Mesendoderm (in vitro differentiated cells): ENCODE results near the gene PLPPR4.

Source experiments
- DNase-seq: peaks from one replicate; pipeline ENCODE4 v3.0.0; 2013
- H2AK5ac ChIP-seq: 2 replicates; pipeline ENCODE4 v1.6.1; 2013; ENCODE audit warnings: low read length, inconsistent platforms
- H2BK120ac ChIP-seq: 2 replicates; pipeline ENCODE4 v1.6.1; 2013; ENCODE audit warnings: low read depth, mild to moderate bottlenecking, low read length, moderate library complexity, mixed read lengths
- H2BK15ac ChIP-seq: replicated peaks from 2 replicates; pipeline ENCODE4 v1.6.1; 2013; ENCODE audit warnings: low read depth, mild to moderate bottlenecking, moderate library complexity
- H2BK5ac ChIP-seq: 2 replicates; pipeline ENCODE4 v1.6.1; 2013; ENCODE audit warnings: low read length, inconsistent platforms
- H3K18ac ChIP-seq: 2 replicates; pipeline ENCODE4 v1.6.1; 2013; ENCODE audit warnings: mild to moderate bottlenecking, low read length, mixed read lengths
- H3K23ac ChIP-seq: one replicate; pipeline ENCODE4 v1.6.1; 2013; ENCODE audit warnings: low read length
- H3K27ac ChIP-seq: 2 replicates; pipeline ENCODE4 v1.5.1; 2013; ENCODE audit warnings: low read depth, mild to moderate bottlenecking, inconsistent platforms, low read length, moderate library complexity
- H3K27me3 ChIP-seq: 2 replicates; pipeline ENCODE4 v1.6.1; 2013; ENCODE audit warnings: low read length, control low read depth, mild to moderate bottlenecking, inconsistent platforms; ENCODE audit not compliant: insufficient read depth, poor library complexity
- H3K36me3 ChIP-seq: 2 replicates; pipeline ENCODE4 v1.6.1; 2013; ENCODE audit warnings: low read length, inconsistent platforms; ENCODE audit not compliant: control insufficient read depth, insufficient read depth
- H3K4ac ChIP-seq: one replicate; pipeline ENCODE4 v1.6.1; 2013; ENCODE audit warnings: low read depth, mild to moderate bottlenecking, low read length, moderate library complexity
- H3K4me1 ChIP-seq: 2 replicates; pipeline ENCODE4 v1.6.1; 2013; ENCODE audit warnings: low read depth, low read length, inconsistent platforms; ENCODE audit not compliant: control insufficient read depth
- H3K4me2 ChIP-seq: 2 replicates; pipeline ENCODE4 v1.6.1; 2013; ENCODE audit warnings: low read length
- H3K4me3 ChIP-seq: 2 replicates; pipeline ENCODE4 v1.5.1; 2013; ENCODE audit warnings: mild to moderate bottlenecking, low read length
- H3K56ac ChIP-seq: one replicate; pipeline ENCODE4 v1.6.1; 2013; ENCODE audit warnings: low read length
- H3K79me1 ChIP-seq: 2 replicates; pipeline ENCODE4 v1.6.1; 2013; ENCODE audit warnings: low read length, inconsistent platforms
- H3K79me2 ChIP-seq: 2 replicates; pipeline ENCODE4 v1.6.1; 2013; ENCODE audit warnings: mild to moderate bottlenecking, low read length; ENCODE audit not compliant: control insufficient read depth, insufficient read depth
- H3K9ac ChIP-seq: 2 replicates; pipeline ENCODE4 v1.6.1; 2013; ENCODE audit warnings: low read length, inconsistent platforms
- H4K5ac ChIP-seq: one replicate; pipeline ENCODE4 v1.6.1; 2013; ENCODE audit warnings: low read length
- H4K8ac ChIP-seq: one replicate; pipeline ENCODE4 v1.6.1; 2013; ENCODE audit warnings: low read depth, mild to moderate bottlenecking, control low read depth, low read length, moderate library complexity
- WGBS: extraction: QIAGEN DNeasy Blood & Tissue Kit; methylation state at CpG from one replicate; pipeline ENCODE4 v1.1.7; 2013; ENCODE audit warnings: low lambda C conversion rate, missing lambda C conversion rate; ENCODE audit not compliant: insufficient coverage; ENCODE audit errors: extremely low coverage; 5-methylcytosine and 5-hydroxymethylcytosine counted together

PLPPR4 gene

DNA sequence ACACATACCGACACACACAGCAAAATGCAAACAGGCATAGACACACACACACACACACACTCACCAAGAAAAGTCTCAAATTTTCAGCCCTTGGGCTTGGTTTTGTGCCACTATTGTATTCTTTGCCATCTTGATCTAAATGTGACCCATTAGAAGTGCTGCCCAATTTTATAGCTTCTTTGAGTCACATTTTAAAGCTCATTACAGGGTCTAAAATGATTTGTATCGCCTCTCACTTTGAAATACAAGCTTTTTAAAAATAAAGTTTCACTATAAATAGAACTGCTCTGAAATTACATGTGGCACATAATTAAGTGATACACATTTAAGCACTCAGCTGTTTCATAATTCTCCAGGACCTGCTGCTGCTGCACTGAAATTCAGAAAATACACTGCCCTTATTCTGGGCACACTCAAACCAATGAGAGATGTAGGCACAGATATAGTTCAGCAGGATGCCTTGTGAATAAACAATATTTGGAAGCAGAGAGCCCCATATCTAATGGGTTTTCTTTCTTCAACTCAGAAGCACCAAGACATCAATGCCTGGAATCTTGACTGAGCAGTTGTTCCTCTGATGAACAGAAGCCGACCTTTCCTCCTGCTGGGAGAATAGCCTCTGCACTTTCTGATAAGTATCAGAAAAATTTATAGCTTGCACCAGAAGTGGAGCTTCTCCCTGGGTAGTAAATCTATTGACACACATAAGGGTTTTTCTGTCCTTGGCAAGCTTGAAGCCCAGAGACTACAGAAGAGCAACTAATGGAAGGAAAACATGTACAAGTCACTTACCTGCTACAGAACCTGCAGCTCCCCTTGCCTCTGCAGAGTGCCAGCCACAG is 37.0 kb upstream of the PLPPR4 start:
- H3K18ac ChIP-seq, result no peak overlapping the region
- H2BK120ac ChIP-seq, result no peak overlapping the region
- no peaks in the 10 kb centered on the region for H3K4me1 ChIP-seq
- H3K79me2 ChIP-seq, result no peaks in the 10 kb centered on the region
- no CpG with 5 or more reads among the region's 3 CpGs for WGBS
- no peak overlapping the region for H3K4me3 ChIP-seq
- H3K36me3 ChIP-seq, result no peaks in the 10 kb centered on the region
- H2BK15ac ChIP-seq, result no peak overlapping the region
- no peak overlapping the region for H3K4me2 ChIP-seq
- H2AK5ac ChIP-seq, result no peak overlapping the region
- H2BK5ac ChIP-seq, result no peak overlapping the region
- H3K27ac ChIP-seq, result no peak overlapping the region
- no peak for DNase-seq
- no peak overlapping the region for H4K8ac ChIP-seq
- H4K5ac ChIP-seq, result no peak overlapping the region
- peaks cover 1% of the 10 kb centered on the region for H3K27me3 ChIP-seq
- no peak overlapping the region for H3K23ac ChIP-seq
- H3K56ac ChIP-seq, result no peak overlapping the region
- H3K79me1 ChIP-seq, result no peaks in the 10 kb centered on the region
- no peak overlapping the region for H3K9ac ChIP-seq
- H3K4ac ChIP-seq, result no peak overlapping the region

DNA sequence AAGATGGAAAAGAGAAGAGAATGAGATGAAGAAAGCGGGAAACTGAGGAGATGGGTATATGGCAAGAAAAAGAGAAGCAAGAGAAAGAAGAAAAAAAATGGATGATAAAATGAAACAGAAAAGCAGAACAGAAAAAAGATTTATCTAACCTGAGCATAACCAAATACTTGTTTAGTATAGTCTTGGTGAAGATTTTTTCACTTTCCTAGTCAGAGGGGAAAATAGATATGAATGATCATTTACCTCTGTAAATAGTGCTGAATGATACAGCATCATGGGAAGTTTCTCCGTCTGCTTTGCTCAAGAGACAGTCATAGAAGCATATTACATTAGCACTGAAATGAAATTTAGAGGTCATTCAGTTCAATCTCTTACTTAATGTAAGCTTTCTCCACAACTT is 36.1 kb upstream of the PLPPR4 start:
- Histone ChIP-seq H2BK5ac (no peak overlapping the region), H4K8ac (no peak overlapping the region), H2BK15ac (no peak overlapping the region), H3K4ac (no peak overlapping the region), H3K27ac (no peak overlapping the region), H3K56ac (no peak overlapping the region), H3K79me1 (no peaks in the 10 kb centered on the region), H3K18ac (no peak overlapping the region), H3K9ac (no peak overlapping the region), H3K4me3 (no peak overlapping the region), H4K5ac (no peak overlapping the region), H3K27me3 (peaks cover 1% of the 10 kb centered on the region), H3K79me2 (no peaks in the 10 kb centered on the region), H3K4me2 (no peak overlapping the region), H3K23ac (no peak overlapping the region), H2BK120ac (no peak overlapping the region), H3K4me1 (no peaks in the 10 kb centered on the region), H3K36me3 (no peaks in the 10 kb centered on the region), H2AK5ac (no peak overlapping the region)
- DNase-seq, result no peak
- WGBS, result no CpG with 5 or more reads among the region's 2 CpGs

DNA sequence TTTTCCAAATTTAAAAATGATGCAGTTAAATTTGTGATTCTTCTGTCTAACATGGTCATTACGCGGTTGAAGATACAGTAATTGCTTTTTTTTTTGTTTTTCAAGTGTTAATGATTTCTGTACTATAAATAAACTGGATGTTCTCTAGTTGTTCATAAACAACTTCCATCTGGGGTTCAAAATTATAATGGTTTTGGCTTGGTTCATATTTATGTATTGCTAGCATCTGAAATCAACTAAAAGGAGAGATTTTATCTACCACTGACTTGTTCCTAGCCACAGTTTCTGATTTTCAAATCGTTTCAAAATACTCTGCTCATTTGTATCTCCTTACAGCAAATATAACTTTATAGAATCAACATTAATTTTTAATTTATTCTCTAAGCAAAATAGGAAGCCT is 35.2 kb upstream of the PLPPR4 start:
- no peak overlapping the region for H3K9ac ChIP-seq
- H2BK15ac ChIP-seq, result no peak overlapping the region
- WGBS, result no CpG with 5 or more reads among the region's 3 CpGs
- no peak overlapping the region for H3K23ac ChIP-seq
- no peak overlapping the region for H4K8ac ChIP-seq
- H3K27ac ChIP-seq, result no peak overlapping the region
- H3K4me2 ChIP-seq, result no peak overlapping the region
- H3K36me3 ChIP-seq, result no peaks in the 10 kb centered on the region
- no peak overlapping the region for H2AK5ac ChIP-seq
- H3K4ac ChIP-seq, result no peak overlapping the region
- no peak overlapping the region for H2BK5ac ChIP-seq
- H3K27me3 ChIP-seq, result peaks cover 1% of the 10 kb centered on the region
- no peak overlapping the region for H3K4me3 ChIP-seq
- no peak overlapping the region for H2BK120ac ChIP-seq
- no peaks in the 10 kb centered on the region for H3K4me1 ChIP-seq
- no peak overlapping the region for H3K18ac ChIP-seq
- H4K5ac ChIP-seq, result no peak overlapping the region
- no peaks in the 10 kb centered on the region for H3K79me1 ChIP-seq
- DNase-seq, result no peak
- no peaks in the 10 kb centered on the region for H3K79me2 ChIP-seq
- no peak overlapping the region for H3K56ac ChIP-seq

DNA sequence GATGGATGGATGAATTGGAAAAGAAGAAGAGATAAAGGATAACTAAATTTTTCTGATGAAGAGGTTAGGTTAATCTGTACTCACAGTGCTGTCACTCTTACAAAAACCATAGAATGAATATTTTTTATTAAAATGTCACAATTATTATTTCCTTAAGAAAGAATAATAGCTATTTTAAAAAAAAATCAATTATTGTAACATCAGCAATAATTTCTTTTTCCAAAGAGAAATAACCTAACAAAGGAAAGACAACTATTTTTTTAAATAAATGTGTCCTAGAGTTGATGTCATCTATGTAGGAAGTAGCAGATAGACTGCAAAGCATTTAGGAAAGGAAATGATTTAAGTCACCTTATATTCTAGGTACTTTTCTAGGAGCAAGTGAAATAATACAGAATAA is 33.6 kb upstream of the PLPPR4 start:
- Histone ChIP-seq H2AK5ac (no peak overlapping the region), H3K36me3 (no peaks in the 10 kb centered on the region), H3K4me3 (no peak overlapping the region), H3K27me3 (peaks cover 1% of the 10 kb centered on the region), H3K56ac (no peak overlapping the region), H3K4ac (no peak overlapping the region), H3K79me2 (no peaks in the 10 kb centered on the region), H3K9ac (no peak overlapping the region), H3K4me1 (no peaks in the 10 kb centered on the region), H3K23ac (no peak overlapping the region), H3K18ac (no peak overlapping the region), H3K4me2 (no peak overlapping the region), H2BK15ac (no peak overlapping the region), H2BK120ac (no peak overlapping the region), H4K8ac (no peak overlapping the region), H4K5ac (no peak overlapping the region), H3K27ac (no peak overlapping the region), H2BK5ac (no peak overlapping the region), H3K79me1 (no peaks in the 10 kb centered on the region)
- DNase-seq, result no peak

DNA sequence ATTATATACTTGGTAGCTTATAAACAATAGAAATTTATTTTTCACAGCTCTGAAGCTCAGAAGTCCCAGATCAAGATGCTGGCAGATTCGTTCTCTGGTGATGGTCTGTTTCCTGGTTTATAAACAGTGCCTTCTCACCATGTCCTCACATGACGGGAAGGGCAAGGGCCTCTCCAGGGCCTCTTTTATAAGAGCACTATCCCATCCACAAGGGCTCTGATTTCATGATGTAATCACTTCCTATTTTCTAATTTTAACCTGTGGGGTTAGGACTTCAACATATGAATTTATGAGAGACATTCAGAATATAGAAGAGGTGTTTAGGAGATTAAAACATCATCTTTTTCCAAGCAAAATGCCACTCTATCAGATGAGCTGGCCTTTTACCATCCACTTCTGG is 32.1 kb upstream of the PLPPR4 start:
- Histone ChIP-seq H4K8ac (no peak overlapping the region), H2BK5ac (no peak overlapping the region), H3K79me1 (no peaks in the 10 kb centered on the region), H2BK120ac (no peak overlapping the region), H3K79me2 (no peaks in the 10 kb centered on the region), H3K36me3 (no peaks in the 10 kb centered on the region), H2AK5ac (no peak overlapping the region), H2BK15ac (no peak overlapping the region), H3K4ac (no peak overlapping the region), H3K4me2 (no peak overlapping the region), H3K27ac (no peak overlapping the region), H3K4me1 (no peaks in the 10 kb centered on the region), H3K9ac (no peak overlapping the region), H3K4me3 (no peak overlapping the region), H3K23ac (no peak overlapping the region), H3K56ac (no peak overlapping the region), H3K18ac (no peak overlapping the region), H4K5ac (no peak overlapping the region), H3K27me3 (no peaks in the 10 kb centered on the region)
- WGBS, result no CpG with 5 or more reads among the region's 2 CpGs
- no peak for DNase-seq

DNA sequence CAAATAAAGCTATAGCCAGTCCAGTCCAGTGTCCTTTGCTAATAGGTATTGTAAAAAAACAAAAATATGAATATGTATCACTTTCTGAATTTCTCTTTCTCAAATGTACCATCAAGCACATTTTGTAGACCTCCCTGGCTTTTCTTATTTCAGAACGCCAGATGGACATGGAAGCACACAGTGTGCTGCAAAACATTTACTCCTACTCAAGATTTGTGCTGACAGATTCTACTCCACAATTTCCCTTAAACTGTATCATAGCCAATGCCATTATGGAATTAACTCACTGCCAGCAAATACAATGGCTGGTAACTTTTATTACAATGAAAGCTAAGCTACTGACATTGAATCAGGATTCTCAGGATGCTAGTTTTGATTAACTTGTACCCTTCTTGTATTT is 30.8 kb upstream of the PLPPR4 start:
- H3K27ac ChIP-seq, result no peak overlapping the region
- no peak overlapping the region for H3K23ac ChIP-seq
- H2BK15ac ChIP-seq, result no peak overlapping the region
- no peak overlapping the region for H3K4me3 ChIP-seq
- H4K8ac ChIP-seq, result no peak overlapping the region
- H3K79me2 ChIP-seq, result no peaks in the 10 kb centered on the region
- no peak overlapping the region for H2AK5ac ChIP-seq
- H3K36me3 ChIP-seq, result no peaks in the 10 kb centered on the region
- WGBS, result no CpG with 5 or more reads among the region's 1 CpG
- H3K56ac ChIP-seq, result no peak overlapping the region
- DNase-seq, result no peak
- no peaks in the 10 kb centered on the region for H3K79me1 ChIP-seq
- no peak overlapping the region for H3K18ac ChIP-seq
- no peak overlapping the region for H3K9ac ChIP-seq
- H3K4me1 ChIP-seq, result no peaks in the 10 kb centered on the region
- no peak overlapping the region for H3K4ac ChIP-seq
- H2BK5ac ChIP-seq, result no peak overlapping the region
- H3K4me2 ChIP-seq, result no peak overlapping the region
- H4K5ac ChIP-seq, result no peak overlapping the region
- no peak overlapping the region for H2BK120ac ChIP-seq
- no peaks in the 10 kb centered on the region for H3K27me3 ChIP-seq
